Activated CD4-positive, CD25-positive, alpha-beta regulatory T cell (primary cell): Measurements from ENCODE around the gene USP49.
A peak's percentile ranks its signal among the peaks of the same experiment; 100 is the strongest.

Experiments used
- DNase-seq, 4 experiments: peaks; one replicate each; lab custom pipeline; 2025; lab: John Stamatoyannopoulos, UW

USP49 gene

GRCh38 chr6:41874741-41875140 lies 20.4 kb downstream of the USP49 start:
- DNase-seq: no peak

- no peak for DNase-seq
Measured at GRCh38 chr6:41872147-41872546, 23.0 kb downstream of the USP49 start.

- DNase-seq: no peak
Measured at GRCh38 chr6:41871691-41872090, 23.5 kb downstream of the USP49 start.

DNA sequence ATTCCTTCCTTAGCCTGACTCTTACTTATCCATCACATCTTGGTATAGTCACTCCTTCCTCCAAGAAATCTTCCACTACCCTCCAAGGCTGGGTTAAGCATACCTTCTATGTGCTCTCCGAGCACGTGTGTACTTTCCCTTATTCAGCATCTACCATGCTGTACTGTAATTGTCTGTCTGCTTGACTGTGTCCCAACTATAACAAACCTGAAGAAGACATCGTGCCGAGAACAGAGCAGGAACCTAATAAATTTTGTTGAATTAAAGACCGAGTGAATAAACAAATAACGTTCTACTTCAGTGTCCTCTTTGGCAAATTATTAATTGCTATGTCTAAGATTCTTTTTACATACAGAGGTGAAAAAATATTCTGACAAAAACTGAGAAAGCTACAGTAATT lies 35.8 kb downstream of the USP49 start:
- no peak for DNase-seq

DNA sequence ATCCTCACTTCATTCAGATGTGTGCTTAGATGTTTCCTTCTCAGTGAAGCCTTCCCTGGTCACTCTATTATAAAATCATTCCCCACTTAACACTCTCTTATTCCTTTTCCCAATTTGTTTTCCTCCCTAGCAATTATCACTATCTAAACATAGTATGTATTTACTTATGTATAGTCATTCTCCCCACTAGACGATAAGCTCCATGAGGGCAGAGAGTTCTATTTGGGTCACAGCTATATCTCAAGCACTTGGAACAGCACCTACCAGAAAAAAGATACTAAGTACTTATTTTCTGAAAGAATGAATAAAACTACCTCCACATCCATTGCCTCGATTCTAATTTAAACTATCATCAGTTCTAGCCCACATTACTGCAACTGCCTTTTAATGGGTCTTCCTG lies 36.5 kb downstream of the USP49 start:
- DNase-seq: no peak

GRCh38 chr6:41850861-41851260 lies 44.3 kb downstream of the USP49 start:
- DNase-seq: no peak

DNA sequence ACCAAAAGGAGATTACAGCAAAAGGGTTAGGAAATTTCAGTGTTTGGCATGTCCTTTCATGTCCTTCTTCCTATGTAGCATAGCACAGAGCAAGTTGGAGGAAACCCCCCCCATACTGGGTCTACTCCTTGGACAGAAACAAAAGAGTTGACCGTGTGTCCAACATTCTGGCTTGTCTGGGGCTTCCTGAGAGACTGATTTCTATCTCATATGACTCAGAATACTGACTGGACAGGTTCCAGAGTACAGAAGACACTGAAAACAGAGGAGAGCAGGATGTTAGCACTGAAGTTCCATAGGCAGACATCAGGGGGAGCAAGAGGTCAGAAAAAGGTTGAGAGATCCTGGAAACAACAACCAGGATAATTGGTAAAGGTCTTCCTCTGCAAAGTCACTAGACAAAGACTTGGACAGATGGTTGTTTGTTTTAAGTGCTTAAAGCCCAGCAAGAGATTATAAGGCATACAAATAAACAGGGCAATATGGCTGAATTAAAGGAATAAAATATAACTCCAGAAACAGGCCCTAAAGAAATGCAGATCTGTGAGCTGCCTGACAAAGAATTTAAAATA lies 48.4 kb downstream of the USP49 start:
- DNase-seq: peak in 3 of 4 experiments; percentile 5 to 22 (median 17)

DNA sequence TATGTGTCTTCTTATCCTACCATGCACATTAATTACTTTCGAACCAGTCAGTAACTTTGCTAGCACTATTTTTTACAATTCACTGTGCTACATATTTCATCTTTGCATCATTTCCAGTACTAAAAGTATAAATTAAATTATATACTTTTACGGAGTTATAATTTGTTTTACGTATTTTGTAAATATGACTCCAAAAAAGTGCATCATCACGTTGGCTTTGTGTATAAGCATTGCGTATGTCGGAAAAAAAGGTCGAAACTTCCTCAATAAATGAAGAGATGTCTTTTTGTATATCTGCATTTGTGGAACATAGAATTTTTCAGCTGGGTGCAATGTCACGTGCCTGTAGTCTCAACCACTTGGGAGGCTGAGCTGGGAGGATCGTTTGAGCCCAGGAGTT lies 52.0 kb downstream of the USP49 start:
- DNase-seq: no peak

DNA sequence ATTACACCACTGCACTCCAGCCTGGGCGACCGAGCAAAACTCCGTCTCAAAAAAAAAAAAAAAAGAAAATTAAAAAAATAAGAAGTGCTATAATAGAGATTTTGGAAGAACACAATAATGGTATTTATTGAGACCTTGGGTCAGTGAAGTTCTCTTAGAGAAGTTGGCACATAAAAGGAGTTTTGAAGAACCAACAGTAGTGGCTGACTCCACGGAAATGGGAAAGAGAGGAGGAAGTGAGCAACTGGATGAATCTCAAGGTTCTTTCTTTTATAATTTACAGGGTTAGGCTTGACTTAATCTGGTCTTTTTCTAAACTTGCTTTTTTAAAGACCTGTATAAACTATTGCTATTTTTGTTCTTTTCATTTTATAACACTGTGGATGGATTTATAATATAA lies 54.8 kb downstream of the USP49 start:
- no peak for DNase-seq

GRCh38 chr6:41836660-41837052 lies 58.5 kb downstream of the USP49 start:
- DNase-seq: no peak

DNA sequence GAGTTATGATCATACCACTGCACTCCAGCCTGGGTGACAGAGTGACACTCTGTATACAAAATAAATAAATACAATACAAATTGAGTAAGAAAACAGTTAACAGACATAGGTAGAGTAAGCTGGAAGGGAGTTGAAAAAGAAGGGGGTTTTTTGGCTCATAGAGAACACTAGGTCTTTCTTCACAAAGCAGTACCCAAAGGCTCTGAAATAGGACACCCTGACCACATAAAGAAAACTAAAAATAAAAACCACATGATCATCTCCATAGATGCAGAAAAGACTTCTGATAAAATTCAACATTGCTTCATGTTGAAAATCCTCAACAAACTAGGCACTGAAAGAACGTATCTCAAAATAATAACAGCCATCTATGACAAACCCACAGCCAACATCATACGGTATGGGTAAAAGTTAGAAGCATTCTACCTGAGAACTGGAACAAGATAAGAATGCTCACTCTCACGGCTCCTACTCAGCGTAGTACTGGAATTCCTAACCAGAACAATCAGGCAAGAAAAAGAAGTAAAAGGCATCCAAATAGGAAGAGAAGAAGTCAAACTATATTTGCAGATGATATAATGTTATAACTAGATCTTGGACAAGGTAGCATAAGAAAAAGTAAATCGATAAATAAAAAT lies 59.0 kb downstream of the USP49 start:
- DNase-seq: no peak

DNA sequence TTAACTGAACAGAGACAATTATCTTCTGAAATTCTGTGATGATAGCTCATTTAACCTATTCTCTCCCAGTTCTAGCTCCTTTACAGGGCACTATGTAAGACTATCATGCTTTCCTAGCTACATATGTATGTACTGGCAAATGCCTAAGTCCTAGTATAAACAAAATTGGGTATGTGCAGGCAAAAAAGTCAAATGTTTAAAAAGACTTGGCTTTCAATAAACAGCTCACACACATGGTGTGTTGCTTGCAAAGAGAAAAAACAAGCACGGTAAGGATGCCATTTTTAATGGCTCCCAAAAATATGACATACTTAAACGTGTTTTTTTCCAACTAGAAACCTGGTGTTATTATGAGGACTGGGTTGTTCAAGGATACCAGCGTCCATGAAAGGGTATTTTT lies 62.9 kb downstream of the USP49 start:
- DNase-seq: no peak

DNA sequence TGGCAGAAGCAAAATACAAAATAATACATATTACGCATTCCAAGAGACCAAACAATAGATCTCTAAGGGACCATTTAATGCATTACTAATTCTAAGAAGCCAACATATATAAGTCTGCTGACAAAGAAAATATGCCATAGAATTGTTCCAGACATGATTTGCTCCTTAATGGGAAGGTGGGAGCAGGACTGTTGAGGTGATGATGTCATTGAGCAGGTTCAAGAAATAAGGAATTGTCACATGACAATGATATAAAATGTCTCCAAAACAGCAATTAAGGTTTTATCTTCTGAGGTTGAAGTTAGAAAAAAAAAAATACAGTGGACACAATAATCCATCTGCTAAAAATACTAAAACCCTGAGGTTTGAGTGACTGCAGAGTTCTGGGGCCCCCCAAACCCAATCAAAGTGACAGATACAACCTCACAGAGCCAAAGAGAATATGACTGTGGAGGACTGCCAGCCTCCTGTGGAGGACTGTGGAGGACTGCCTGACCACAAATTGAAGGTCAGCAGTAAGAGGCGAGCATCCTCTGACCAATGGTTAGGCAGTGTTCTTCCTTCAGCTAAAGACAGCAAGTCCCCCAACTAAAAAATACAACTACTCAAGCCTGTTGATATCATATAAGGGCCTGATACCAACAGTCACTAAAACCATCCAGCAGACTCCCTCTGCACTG lies 68.7 kb downstream of the USP49 start:
- no peak for DNase-seq

GRCh38 chr6:41824571-41825569 lies 70.3 kb downstream of the USP49 start:
- DNase-seq: no peak

DNA sequence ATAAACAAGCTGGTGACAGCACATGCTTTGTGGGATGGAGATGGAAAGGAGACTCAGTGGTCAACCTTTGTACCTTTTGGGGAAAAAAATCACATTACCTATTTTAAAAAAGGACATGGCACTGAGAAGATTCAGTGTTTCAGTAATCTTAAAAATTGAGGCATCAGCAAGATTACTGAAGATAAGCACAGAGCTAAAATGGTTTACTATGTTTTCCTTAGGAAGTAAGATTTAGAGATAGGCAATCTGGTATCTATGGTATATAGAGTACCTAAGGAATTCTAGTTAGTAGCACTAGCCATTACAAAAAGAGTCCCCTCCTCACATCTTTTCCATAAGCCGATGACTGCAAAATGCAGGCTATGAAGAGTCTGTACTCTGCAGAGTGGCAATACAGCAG lies 72.0 kb downstream of the USP49 start:
- DNase-seq: no peak

DNA sequence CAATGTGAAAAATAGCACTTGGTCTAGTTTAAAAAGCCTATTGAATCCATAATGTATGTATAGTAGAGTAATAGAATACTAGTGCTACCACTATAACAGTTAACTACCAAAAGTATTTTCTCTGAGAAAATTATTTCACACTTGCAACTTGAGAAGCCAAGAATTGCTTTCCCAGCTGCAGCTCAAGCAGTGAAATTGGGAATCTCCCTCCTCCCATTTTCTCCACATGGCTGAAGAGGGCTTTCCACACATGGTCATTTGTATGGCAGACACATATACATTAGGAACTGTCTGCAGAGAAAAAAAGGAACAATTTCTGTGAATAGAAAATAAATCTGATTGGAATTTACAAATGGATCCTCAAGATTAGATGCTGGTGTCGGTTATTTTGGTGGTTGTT lies 73.2 kb downstream of the USP49 start:
- DNase-seq: no peak

DNA sequence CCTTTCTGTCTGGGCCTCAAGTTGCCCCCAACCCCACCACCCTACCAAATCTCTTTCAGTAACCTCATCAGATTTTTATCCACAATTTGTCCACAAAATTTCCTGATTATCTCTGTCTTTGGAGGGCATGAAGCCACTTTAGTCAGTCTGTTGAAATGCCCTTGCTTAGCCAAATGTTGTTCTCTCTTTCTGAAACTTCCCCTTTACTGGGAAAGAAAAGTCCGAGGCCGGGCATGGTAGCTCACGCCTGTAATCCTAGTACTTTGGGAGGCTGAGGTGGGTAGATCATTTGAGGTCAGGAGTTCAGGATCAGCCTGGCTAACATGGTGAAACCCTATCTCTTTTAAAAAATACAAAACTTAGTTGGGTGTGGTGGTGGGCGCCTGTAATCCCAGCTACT lies 73.9 kb downstream of the USP49 start:
- no peak for DNase-seq

DNA sequence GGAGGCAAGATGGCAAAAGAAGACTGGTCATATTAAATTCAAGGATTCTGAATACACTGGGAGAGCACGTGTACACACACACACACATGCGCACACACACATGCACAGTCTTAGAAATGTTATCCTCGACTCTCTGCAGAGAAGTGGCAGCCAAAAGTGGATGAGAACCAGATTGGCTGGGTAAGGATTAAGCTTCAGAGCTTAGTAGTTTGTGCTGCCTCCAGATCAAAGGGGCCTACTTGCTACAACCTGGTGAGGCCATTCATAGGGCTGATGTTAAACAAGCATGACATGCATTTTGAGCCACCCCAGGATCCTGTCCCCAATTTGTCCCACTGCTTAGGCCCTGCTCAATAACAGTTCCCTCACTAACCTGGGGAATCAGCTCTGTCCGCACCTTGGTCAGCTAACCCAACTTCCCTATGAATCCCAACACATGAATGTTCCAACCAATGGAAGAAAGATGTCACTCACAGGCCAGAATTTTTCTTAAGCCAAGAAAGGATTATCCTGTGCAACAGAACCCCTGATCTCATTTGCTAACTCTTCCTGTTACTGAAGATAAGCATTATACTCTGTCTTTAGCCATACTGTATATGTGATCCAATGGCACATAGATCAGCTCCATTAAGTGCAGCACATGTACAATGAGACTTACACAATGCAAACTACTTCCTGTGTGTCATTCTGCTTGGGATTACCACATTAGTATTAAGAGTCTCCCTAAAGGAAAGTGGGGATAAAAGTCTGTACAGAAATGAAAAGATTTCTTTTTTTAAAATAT lies 76.7 kb downstream of the USP49 start:
- no peak for DNase-seq

- no peak for DNase-seq
Measured at GRCh38 chr6:41815587-41815986, 79.6 kb downstream of the USP49 start.

DNA sequence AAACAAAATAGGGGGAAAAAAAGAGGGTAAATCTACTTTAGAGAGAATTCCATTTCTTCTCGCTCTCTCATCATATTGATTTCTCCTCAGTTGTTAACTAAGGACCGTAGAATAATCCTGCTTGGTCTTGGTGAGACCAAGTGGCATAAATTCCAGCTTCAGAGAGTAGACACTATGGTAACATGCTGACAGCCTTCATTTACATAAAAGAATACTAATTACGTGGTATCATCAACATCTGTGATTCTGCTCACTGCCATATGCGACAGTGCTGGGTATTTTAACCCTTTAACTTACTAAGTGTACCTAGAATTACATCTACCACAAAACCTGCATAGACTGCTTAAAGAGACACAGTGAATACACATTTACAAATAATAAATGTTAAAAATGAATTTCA lies 80.5 kb downstream of the USP49 start:
- DNase-seq: no peak

- DNase-seq: no peak
Measured at GRCh38 chr6:41813956-41814355, 81.2 kb downstream of the USP49 start.

GRCh38 chr6:41813469-41813868 lies 81.7 kb downstream of the USP49 start:
- no peak for DNase-seq
